GM18951 (cell line): ENCODE data around the gene ANKEF1.

ENCODE experiments used
- POLR2A ChIP-seq: IDR thresholded peaks from 4 replicates; pipeline ENCODE4 v1.6.1; 2011; ENCODE audit warnings: mild to moderate bottlenecking; ENCODE audit not compliant: insufficient read length, insufficient read depth; ENCODE audit errors: extremely low read depth
- in situ Hi-C: fragments of 300-500 bp; cut with MboI; formaldehyde crosslinking; loops from one replicate; pipeline ENCODE4 v1.12.0; 2022; ENCODE audit warnings: low sequenced_read_pairs, mixed read lengths, inconsistent platforms; ENCODE audit not compliant: unreplicated experiment

Gene ANKEF1

DNA sequence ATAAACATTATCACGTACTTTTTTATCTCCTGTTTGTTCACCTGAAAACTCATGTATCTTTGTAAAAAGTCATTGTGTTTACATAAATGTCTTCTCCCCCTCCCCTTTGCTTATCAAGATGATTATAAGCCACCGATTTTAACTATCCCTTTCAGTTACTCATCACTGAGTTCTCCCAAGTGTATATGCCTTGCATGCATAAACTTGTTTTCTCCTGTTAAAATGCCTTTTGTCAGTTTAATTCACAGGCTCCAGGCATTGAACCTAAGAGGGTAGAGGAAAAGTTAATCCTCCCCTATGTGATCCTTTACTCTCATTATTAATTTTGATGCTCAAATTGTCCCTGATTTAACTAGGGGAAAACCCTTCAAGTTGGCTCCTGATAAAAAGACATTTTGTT is 24.2 kb downstream of the ANKEF1 start:
- TF ChIP-seq POLR2A, result no peak
- in situ Hi-C loops, result no loop called here

DNA sequence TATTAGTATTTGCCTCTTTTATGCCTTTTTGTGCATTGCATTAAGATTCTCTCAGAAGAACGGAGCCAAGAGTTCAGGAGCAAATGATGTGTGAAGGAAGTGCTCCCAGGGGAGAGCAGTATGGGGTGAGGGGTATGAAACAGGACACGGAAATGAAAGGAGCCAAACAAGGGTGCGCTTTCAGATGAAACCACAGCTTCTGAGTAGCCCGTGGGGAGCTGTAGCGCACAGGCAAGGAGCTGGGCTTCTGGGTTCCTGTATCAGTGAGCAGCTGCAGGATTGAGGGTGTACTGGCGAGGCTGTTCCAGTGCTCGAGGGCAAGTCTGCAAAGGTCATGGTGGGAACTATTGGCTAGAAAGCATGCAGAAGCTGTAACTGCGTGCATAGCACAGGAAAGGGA is 25.4 kb downstream of the ANKEF1 start:
- TF ChIP-seq POLR2A, result no peak
- in situ Hi-C loops, result no loop called here

DNA sequence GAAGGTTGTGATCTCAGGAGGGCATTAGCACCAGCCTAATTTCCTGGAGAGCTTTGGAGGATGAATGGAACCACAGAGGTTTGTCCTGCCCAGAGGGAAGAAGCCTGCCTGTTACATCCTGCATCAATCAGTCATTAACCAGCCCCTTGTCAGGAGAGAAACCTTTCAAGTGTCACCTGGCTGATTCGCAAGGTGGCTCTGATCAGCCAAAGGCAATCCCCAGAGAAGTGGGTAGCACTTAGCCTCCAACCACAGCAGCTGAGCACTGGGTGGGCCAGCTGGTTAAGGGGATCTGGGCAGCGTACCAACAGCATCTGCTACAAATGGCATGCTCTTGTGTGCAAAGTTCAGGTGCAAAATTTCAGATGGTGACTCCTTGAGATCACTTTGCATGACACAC is 26.9 kb downstream of the ANKEF1 start:
- in situ Hi-C loops, result no loop called here
- no peak for TF ChIP-seq POLR2A

DNA sequence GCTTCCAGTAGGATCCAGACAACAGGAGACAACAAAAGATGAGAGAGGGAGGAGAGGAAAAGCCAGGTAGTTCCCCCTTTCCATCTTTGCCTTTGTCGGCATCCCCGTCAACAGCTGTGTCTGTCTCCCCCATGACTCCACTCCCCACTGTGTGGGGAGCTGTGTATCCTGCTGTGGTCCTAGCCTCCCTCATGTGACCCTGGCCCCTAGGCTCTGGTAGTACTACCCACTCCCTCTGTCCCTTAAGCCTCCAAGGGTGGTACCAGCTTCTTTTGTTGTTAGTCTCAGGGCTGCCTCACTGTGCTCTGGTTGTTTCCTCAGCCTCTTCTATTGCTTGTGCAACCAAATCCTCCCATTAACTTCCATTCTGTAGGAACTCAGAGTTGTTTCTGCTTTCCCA is 28.7 kb downstream of the ANKEF1 start:
- no peak for TF ChIP-seq POLR2A
- in situ Hi-C loops, result no loop called here

DNA sequence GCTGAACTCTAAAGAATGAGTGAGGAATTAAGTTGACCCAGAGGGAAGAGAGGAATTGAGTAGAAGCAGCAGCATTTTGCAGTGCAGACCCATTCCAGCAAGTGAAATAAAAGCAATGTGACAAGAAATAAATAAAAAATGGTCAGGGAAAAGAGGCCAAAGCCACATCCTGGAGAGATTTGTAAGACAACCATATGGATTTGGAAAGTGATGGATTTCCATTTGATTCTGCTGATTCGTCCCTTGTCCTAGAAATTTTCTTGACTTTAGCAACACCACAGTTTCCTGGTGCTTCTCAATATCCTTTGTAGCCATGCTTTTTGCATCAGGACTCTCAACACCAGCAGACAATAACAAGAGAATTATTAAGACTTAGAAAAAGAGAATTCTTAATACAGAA is 29.8 kb downstream of the ANKEF1 start:
- TF ChIP-seq POLR2A, result no peak
- in situ Hi-C loops, result no loop called here

DNA sequence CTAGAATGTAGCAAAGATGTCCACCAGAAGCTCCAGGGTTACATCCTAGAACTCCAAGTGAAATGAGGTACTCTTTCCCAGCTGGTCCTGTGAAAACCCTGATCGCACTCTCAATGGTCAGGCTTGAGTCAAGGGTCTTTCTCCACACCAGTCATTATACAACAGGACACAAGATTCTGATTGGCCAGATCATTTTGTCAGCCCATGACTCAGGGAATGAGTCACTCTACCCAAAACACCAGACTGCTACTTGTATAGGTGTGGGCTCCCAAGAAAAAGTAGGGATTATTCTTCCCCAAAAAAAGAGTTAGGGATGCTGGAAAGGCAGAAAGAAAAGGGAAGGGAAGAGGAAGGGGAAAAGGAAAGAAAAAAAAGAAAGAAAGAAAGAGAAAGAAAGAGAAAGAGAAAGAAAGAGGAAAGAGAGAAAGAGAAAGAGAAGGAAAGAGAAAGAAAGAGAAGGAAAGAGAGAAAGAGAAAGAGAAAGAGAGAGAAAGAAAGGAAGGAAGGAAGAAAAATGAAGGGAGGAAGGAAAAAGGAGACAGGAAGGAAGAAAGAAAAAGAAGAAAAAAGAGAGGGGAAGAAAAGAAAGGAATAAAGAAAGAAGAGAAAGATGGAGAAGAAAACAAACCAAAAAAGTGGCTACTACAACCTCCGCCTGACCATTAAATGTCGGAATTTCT is 30.5 kb downstream of the ANKEF1 start:
- in situ Hi-C loops, result no loop called here
- no peak for TF ChIP-seq POLR2A

DNA sequence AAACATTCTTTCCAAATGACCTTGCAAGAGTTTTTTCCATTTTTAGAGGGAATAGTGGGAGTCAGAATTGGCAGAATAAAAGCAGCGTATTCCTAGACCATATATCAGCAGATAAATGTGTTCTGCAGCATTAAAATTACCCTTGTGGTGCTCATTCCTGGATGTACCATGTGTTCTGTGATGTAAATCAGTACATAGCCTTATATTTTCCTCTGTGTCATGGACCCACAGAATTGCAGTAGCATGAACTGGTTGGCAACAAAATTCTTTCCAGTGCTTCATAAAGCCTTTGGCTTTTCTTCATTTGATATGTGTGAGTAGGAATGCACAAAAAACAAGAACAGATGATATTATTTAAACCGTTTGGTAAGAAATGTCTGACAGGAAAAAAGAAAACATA is 32.5 kb downstream of the ANKEF1 start:
- TF ChIP-seq POLR2A, result no peak
- in situ Hi-C loops, result no loop called here

DNA sequence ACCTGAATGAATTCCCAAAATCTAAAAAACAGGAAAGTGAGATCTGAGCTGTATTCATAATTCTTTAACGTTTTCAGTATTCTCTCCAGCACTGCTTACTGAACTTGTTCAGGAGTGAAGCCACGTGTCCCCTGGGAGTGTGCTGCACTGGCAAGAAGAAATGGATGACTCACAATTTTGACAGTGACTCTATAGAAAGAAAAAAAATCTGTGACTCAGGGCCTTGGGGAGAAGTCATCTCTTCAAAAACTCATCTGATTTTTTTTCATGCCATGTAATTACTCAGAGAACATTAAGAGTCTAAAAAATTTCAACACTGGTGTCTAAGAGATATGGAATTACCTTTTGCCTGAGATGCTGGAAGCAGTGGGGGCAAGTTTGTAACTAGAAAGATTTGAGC is 39.7 kb downstream of the ANKEF1 start:
- in situ Hi-C loops, result no loop called here
- no peak for TF ChIP-seq POLR2A

DNA sequence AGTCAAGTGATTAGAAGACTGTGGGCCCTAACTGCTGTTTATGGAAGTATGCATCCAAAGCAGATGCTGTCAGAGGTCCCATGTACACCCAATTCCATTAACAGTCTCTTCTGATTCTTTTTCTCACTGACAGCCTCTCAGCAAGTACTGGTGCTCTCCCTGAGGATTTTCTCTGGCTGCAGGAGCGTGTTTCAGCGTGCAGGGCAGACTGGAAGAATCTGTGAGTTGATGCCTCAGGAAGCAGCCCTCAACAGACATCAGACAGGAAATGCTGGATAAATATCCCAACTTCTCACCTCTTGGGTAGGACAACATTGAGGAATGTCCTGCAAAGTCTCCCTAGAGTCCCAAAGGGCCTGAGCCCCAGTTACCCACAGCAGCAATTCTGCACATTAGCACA is 40.8 kb downstream of the ANKEF1 start:
- TF ChIP-seq POLR2A, result no peak
- in situ Hi-C loops, result no loop called here

DNA sequence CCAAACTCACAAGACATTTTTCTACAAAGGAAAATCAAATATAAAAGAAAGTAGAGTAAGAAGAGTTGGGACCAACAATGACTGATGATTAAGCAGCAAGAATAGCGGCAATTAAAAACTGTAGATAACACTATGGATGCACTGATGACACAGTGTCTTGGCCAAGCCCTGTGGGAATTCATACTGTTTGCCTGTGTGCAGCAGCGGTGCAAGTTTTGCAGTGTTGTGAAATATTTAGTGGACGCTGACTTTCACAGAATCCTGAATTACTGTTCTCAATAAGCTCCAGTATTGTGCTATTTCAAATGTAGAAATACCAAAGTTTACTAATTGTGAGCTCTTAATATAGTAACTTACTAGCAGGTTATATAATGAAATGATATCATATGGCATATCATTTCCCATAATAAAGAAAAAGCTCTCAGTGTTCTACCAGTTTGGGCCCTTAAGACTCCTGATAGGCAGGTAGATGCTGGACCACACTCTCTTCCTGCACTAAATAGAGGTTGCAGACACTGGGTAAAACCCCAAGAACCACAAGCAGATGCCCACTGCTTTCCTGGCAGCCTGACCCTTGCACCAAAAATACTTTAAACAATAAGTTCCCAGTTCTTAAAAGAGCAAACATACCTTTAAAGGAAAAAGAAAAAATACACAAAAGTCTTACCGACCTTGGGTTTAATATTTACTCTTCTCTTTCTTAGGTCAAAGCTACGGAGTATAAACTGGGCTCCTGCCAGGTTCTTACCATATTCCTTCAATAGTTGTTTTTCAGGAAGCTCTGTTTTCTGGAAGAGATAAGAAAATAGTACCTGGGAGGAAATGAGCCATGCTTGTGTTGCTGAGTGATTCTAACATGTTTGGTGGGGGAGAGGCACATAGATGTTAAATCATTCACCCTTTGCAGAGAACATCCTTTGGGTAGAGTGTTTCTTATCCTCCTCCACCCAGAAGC is 41.6 kb downstream of the ANKEF1 start:
- TF ChIP-seq POLR2A, result no peak
- in situ Hi-C loops, result no loop called here

DNA sequence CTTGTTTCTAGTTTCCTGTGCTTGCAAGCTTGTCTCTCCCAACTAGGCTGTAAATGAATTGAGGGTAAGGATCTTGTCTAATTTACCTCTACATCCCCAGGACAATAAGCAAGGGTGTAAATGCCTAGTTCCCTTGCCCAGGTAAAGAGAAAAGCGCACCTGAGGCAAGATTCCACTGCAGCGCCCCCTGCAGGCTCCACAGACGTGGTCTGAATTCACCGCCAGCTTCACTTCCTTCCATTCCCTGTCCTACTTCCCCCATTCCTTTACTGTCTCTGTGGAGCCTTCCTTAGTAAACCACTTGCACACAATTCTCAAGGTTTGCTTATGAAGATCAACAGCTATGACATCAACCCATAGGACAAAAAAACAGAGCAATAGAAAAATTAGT is 42.3 kb downstream of the ANKEF1 start:
- in situ Hi-C loops, result no loop called here
- TF ChIP-seq POLR2A, result no peak

DNA sequence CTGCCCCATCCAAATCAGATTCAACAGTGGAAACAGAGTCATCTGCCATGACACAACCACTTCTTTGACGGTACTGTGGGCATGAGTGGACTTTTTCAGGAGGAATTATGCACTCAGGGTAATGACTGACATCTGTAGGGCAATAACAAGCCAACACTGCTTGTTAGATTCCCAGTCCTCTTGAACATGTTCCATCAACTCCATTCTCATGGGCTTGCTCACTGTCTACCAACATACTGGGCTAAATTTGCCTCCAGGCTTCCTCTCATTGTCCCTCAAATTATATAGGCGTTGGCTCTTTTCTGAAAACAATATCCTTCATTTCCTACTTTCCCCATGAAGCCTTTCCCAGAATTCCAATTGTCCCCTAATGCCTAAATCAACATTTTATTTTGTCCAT is 43.1 kb downstream of the ANKEF1 start:
- no peak for TF ChIP-seq POLR2A
- in situ Hi-C loops, result no loop called here

DNA sequence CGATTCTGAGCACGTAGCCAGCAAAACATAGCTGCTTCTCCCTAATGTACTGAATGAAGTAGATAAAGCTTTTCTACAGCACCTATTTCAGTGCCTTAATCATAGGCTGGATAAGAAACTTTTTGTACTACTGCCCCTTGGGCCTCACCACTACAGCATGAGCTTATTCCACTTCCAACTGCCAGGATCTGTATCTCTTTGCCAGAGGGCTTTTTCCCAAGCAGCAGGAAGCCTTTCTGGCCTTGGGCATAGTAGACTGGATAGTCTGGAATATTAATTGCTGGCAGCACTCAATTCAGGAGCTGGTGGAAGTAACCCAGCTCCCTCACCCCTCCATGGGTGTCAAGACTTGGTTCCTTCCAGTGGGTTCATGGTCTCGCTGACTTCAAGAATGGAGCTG is 43.6 kb downstream of the ANKEF1 start:
- no peak for TF ChIP-seq POLR2A
- in situ Hi-C loops, result no loop called here

DNA sequence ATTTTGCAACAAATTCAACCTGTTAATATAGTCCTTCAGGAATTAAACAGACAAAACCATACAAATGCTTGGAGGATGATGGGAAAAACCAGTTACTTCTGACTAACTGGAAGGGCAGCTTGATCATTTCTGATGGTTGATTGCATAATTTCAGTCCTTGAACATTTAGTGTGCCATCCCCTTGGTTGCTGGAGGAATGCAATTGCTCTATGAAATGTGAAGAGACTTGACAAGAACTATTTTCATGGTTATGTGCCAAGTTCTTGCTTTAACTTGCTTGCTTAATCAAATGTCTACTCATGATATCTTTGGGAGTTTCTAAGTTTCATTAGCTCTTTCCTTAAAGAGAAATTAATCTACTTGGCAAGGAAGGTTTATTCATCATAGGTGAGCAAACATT is 45.2 kb downstream of the ANKEF1 start:
- no peak for TF ChIP-seq POLR2A
- in situ Hi-C loops, result no loop called here
